ENCODE measurements around the gene GRIK2.

The GRIK2 gene

DNA sequence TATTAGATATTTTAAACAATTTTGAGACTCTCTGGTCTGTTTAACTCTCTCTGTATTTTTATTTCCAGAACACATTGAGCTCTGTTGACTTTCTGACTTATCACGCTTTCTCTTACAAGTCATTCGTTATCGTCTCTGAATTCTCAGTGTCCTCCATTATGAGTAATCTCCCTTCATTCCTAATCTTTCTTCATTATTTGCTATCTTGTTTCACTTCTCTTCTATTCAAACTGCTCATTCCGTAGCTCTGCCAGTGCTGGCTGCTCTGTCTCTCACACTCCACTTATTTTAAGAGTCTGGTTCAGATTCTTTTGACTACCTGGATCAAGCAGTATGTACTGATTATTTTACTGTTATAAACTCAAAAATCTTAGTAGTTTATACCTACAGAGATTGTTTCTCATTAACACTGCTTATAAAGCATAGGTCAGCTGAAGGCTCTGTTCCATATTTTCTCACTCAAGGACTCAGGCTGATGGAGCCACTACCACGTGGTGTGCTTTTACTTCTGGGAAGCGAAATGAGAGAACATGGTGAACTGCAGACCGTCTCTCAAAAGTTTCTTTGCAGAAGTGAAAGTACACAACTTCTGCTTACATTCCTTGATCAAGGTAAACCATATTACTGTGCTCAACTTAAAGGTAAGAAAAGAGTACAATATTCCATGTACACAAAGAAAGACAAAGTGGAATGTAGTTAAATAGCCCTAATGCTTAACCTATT, 485.2 kb downstream of the GRIK2 start:
- no peak for DNase-seq (ENCODE audit: low read depth in 3 of 3)

DNA sequence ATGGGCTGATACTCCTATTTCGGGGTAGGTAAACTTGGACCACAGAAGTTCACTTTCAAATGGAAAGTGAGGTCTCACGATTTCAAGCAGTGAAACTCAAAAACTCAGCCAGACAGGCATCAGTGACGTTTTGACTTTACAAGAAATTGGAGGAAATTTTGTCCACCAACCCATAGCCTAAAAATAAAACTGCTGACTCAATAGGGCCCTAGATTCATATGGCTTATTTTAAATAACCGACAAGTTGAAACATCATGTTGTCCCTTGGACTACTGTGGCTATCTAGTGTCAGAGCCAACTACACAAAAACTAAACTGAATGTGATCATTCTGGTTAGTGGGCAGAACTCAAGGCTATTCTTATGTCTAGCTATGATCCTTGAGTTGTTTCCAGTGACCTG, 486.3 kb downstream of the GRIK2 start:
- no peak for DNase-seq (ENCODE audit: low read depth in 3 of 3)

DNA sequence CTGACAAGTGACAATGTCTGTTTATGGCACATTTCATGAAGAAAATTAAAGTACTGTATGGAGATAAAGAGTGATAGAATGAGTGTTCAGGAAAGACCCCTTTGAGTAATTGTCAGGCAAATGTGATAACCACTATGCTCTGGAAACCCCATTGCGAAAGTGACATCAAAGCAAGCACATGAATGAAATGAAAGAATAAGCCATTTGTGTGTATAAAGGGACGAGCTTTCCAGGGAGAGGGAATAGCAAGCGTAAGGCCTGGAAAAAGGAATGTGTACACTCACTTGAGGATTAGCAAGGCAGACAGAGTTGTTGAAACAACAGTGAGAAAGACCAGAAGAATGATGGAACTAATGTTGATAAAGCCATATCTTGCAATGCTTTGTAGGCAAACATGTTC, 490.0 kb downstream of the GRIK2 start:
- DNase-seq (ENCODE audit: low read depth in 3 of 3) = no peak

DNA sequence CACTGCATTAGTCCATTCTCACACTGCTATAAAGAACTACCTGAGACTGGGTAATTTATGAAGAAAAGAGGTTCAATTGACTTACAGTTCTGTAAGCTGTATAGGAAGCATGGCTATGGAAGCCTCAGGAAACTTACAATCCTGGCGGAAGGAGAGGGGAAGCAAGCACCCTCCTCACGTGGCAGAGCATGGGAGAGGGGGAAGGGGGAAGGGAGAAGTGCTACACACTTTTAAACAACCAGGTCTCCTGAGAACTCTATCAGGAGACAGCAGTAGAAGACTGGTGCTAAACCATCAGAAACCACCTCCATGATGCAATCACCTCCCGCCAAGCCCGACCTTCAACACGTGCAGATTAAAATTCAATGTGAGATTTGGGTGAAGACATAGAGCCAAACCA, 494.0 kb downstream of the GRIK2 start:
- DNase-seq (ENCODE audit: low read depth in 3 of 3) = no peak

DNA sequence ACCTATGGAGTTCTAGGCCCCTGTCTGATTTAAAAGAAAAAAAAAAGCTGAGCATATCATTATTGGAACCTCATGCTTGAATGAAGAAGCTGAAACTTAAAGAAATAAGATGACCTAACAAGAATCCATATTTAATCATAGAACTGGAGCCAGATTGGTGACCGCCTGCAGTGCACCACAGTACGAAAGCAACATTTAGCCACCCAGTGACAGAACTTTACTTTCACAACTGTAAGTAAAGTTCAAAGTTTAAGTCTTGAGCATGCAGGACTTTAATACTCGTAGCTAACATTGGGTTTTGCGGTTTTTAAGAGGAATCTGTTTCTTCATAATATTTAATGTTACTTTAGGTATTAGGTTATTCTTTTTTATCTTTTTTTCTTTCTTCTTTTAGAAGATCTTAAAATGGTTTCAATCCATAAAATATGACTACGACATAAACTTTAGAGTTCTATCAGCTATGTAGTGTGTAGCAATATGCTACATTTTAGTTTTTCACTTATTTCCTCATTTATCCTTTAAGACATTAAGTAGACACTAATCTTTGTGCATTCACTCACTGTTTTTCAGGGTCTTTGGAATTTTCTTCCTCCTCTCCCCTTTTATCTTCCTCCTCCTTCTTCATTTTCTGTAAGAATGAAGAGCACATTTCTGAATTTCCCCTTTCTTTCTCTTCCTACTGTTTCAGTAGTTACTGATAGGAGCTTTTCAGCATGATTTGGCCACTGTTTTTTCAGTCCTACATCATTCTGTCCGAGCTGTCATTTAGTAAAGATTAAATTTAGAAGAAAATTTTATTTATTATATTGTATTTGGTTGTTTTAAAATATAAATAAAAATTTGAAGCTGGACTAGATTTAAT, 514.1 kb downstream of the GRIK2 start:
- DNase-seq (ENCODE audit: low read depth in 3 of 3) = no peak

DNA sequence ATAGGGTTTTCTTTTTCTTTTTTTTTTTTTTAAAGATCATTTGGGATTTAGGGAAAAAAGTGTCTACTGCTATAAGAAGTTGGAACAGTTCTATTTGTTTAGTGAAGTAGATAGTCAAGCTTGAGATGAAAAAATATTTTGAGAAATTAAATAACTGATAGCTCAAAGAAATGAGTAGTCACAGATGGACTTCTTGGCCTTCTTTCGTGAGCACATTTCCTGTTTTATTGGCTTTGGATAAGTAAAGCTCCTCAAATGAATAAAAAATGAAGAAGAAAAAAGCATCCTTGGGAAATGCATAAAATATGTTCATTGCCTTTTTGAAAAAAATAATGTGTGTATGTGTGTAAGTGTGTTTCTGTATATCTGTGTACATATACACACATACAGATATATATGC, 515.9 kb downstream of the GRIK2 start:
- no peak for DNase-seq (ENCODE audit: low read depth in 3 of 3)

DNA sequence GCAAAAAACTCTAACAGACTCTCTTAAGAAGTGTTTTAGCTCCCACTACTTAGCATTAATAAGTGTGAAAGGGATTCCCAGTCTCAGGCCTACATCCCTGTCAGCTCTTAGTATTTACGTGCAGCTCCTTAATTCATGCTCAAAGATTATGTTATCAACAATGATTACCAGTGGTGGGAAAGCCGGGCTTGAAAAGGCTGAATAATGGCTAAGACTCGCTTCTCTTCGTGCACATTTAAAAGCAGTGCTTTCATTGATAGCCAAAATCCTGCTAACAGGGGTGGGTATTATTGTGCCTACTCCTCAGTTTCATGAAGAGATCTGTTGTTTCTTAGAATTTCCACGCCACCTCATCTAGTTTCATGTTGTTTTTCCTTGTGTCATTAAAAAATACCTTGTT, 518.8 kb downstream of the GRIK2 start:
- no peak for DNase-seq (ENCODE audit: low read depth in 3 of 3)

DNA sequence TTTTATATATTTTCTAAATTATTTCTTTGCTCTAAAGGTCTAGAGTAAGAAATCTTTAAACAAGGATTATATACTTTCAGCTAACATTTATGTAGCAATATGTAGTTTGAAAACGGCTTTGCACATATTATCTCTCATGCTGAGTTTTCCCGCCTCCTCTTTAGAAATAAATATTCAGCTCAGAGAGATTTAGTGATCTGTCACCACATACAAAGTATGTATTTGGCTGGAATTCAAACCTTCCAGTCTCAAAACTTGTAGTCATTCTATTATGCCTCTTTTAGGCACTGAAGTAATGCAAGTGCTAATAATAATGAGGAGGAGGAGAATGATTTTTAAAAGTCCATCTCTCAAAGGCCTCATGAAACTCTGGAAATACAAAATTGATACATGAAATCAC, 525.0 kb downstream of the GRIK2 start:
- DNase-seq (ENCODE audit: low read depth in 3 of 3) = no peak

DNA sequence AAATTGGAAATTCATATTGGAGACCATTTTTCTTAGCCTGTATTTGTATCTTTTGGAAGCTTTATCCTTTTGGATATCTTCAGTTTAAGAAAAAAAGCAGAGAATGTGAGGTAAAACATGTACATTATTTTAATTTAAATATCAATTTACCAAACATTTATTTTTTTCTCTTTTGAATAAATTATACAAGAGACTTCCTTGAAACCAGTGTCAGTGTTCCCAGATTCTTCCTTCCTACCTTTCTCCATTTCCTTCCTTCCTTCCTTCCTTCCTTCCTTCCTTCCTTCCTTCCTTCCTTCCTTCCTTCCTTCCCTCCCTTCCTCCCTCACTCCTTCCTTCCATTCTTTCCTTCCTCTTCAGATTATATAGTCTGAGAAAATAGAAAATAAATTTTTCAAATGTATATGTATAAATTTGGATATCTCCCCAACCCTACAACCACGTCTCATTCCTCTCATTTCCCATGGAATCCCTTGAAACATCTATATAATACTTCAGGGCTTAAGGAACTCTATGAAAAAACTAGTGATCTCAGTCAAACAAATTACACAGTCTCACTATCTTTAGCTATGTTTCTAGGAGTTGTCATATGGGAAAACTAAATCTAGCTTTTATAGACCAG, 528.4 kb downstream of the GRIK2 start:
- no peak for DNase-seq (ENCODE audit: low read depth in 3 of 3)

DNA sequence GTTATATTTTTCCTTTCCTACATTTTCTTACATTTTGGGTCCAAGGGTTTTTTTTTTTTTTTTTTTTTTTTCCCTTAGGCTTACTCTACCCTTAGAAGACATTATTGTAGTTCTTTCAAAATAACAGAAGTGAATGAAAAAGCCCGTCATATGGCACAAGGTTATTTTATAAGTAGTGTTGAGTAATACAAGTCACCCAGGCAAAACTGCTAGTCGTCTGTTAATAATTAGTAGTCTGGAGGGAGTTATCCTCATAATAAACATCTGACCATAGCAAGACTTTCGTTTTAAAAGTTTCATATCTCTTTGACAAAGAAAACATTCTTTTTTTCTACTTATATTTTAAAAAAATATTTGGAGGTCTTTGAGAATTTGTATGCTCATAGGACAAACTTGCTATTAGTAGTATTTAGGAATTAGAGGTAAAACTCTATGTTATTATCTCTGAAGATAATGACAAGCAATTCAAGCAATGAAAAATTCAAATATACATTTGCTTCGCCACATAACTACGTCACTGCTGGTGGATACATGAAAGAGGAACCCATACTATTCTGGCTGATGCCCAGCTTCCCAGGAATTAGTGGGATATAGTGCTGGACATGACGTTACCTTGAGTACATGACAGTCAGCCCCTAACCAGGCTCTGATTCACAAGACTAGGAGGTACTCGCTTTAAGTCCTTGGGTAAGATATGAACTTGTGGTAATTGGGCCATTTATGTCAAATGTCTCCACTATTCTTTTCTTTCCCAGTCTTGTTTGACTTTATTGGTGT, 532.8 kb downstream of the GRIK2 start:
- no peak for DNase-seq (ENCODE audit: low read depth in 3 of 3)

DNA sequence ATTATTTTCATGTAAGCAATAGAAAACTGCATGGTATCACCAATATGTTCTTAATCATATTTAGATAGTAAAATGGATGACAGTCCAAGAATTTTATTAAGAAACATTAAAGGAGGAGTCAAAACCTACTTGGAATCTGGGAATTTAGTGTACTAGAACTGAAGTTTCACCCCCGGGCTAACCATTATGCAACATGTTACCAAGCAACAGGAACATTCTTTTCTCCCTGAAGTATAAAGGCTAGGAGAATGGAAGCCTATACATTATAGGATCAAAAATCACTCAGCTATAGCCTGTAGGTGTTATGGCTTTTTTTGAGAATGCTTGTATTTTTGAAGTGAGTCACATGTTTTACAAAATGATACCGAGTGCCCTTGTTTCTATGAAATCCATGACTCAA, 538.3 kb downstream of the GRIK2 start:
- no peak for DNase-seq (ENCODE audit: low read depth in 3 of 3)

DNA sequence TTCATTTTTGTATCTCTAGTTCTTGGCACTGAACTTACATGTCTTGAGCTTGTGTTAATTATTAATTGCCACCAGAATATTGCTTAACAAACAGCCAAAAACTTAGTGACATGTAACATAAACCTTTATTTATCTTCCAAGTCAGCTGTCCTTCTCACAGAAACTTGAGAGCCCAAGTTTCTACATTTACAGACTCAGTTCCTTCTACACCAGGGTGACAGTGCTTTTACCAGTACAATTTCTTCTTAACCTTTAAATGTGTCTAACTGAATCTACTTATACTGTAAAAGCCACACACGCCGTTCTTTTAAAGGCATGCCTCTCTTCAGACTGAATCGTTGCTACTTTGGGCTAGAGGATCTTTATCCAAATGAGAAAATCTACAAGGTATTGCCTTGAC, 539.2 kb downstream of the GRIK2 start:
- DNase-seq (ENCODE audit: low read depth in 3 of 3) = no peak

DNA sequence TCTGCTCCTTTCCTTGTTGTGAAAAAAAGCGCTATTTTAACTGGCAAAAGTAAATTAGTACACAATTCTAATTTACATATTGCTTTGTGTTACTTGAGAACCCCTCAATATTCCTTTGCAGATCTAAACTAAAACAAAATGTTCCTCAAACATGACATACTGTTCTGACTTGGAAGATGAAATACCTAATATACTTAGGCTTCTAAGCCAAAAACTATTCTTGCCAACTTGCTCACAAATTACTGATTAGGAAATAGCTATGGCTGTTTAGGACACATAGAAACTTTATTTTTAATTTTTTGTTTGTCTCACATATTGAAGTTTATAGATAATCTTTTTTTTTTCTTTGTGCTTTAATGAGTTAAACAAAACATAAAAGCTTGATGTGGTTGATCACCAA, 542.2 kb downstream of the GRIK2 start:
- DNase-seq (ENCODE audit: low read depth in 3 of 3) = no peak

DNA sequence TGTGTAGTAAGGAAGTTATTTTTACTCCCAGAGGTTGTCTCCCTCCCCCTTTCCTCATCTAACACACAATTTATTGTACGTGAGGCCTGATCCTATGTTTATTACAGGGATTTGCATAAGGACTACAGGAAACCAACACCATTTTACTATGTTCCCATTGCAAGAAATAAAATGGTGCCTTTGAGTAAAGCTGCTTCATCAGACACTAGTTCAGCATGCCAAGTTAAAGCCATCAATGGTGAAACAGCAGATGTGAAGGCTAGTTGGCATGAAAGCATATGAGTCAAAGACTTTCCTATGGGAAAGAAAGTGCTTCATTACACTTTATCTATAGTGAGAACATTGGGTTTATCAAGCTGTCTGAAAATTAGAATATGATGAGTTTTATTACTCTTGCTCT, 543.0 kb downstream of the GRIK2 start:
- DNase-seq (ENCODE audit: low read depth in 3 of 3) = no peak

DNA sequence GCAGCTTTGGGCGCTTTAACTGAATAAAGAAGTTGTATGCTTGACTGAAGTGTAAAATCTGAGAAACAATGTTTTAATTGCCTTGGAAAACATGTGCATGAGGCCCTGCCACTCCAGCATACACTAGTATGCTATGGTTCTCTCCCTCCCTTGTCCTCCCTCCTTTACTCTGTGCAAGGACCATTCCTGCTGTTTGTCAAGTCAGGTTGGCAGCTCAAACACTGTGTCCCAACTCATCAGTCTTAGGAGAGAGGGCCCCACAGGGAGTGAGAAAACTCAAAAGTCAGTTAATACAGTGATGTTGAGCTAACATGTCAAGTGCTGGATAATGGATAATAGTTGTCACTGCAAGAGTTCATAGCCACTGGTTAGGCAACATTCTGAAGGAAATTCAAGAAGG, 543.6 kb downstream of the GRIK2 start:
- DNase-seq (ENCODE audit: low read depth in 3 of 3) = no peak

DNA sequence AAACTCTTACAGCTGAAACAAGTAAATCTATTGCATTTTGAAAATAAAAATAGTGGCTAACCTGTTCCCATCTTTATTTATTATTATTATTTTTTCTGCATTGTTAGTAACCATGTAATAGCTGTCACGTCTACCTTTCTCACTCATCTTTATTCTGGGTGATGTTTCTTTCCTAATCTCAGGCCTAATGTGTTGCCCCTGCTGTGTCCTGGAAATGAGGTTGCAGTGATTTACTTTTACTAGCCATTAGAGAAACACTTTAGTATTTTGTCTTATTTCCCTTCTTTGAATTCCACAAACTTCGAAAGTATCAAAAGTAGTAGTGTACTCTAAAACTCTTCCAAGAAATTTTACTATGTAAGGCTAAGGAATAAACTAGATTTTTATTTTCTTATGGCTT, 546.9 kb downstream of the GRIK2 start:
- DNase-seq (ENCODE audit: low read depth in 3 of 3) = no peak

DNA sequence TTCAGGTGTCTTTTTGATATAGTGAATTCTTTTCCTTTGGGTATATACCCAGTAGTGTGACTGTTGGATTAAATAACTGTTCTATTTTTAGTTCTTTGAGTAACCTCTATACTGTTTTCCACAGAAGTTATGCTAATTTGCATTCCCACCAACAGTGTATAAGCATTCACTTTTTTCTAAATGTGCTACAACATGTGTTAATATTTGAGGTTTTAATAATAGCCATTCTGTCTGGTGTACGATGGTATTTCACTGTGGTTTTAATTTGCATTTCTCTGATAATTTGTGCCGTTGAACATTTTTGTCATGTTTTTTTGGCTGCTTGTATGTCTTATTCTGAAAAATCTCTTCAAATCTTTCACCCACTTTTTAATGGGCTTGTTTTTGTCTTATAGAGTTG, 563.5 kb downstream of the GRIK2 start:
- no peak for DNase-seq (ENCODE audit: low read depth in 3 of 3)

DNA sequence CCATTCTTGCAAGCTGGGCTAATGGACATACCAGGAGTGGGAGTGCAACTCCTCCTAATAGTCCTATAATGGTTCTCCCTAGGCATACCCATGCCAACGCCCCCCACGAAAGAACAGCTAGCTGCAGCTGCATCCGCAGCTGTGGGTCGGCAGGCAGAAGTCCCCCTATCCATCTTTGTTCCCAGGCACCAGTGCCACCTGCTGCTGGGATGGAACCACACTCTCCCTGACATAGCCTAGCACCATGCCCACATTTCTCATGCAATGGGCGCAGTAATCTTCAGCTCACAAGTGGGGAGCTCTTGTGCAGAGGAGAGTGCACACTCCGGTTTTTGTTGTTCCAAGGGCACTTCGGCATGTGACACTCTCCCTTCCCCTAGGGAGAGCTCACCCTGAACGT, 567.8 kb downstream of the GRIK2 start:
- no peak for DNase-seq (ENCODE audit: low read depth in 3 of 3)

DNA sequence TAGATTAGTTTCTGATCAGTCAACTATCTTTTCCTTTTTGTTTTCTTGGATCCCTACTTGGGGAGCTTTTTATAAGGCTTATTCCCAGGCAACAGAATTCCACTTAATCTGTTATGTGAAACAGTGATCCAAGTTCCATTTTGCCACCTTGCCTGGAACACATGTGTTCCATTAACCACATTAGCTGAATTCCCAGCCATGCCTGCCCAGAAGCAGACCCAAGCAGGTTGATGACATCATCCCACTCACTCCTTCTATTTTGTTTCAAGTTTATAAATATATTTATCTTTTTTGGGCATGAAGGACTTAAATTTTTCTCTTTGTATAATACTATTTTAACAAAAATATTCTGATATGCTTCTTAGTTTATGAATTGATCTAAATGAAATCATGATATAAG, 587.4 kb downstream of the GRIK2 start:
- no peak for DNase-seq (ENCODE audit: low read depth in 3 of 3)

DNA sequence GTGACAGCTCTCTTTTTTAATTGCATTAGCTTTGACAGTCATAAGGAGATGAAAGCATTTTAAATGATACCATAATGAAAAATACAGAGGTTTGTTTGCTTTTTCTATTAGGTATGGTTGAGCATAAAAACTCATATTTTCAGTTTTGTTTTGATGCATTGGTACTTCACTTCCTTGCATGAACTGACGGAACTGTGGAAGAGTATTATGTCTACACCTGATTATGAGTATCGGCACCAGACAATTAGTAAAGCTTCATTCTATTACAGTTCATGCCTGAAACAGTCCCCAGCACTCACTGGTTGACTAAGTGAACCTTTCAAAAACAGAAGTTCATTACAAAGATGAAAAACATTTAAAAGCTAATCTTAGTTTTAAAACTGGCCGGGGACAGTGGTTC, 593.0 kb downstream of the GRIK2 start:
- no peak for DNase-seq (ENCODE audit: low read depth in 3 of 3)

DNA sequence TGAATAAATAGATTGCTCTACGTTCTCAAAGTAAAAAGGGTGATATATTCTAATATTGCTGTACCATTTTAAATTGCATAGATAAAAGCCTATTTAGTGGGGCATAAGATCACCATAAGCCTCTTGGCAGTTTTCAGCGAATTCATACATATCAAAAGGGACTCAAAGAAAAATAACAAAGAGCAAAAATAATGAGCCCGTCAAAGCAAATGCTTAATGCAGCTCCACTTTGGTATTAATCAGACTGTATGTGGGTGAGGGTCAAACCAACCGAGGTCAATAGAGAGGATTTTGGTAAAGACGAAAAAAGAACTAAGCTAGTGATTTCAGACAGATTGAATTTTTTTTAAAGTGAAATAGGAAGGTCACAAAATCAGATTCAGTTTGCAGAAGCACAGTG, 598.8 kb downstream of the GRIK2 start:
- no peak for DNase-seq (ENCODE audit: low read depth in 3 of 3)

DNA sequence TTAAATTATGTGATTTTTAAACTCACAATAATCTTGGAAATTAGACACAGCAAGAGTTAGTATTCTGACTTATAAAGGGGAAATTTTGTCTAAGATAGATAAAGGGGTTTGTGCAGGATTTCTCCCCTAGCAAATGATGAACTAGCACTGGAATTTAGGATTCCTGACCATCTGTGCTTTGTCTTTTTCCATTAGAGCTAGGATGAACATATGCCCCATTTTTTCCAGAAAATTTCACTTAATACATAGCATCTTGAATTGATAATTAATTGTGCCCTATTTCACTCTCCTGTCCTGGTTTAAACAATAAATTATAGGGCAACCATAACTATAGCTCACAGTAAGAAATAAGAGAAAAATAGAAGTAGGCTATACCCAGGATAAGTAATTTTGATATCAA, 601.0 kb downstream of the GRIK2 start:
- no peak for DNase-seq (ENCODE audit: low read depth in 3 of 3)

Measured in stimulated activated CD4-positive, alpha-beta T cell treated with anti-CD3 and anti-CD28 coated beads, TNF-alpha, amount 100 ng/mL, for 4 hours (primary cell).